ENCODE results near the gene CFAP69. TPM values are rescaled to one million over a fixed set of nuclear protein-coding genes. Genes with fewer than 3 reads are reported as not detected.
"Not testable (repeated sequence)": the region's sequence is repeated elsewhere in the genome, so short reads cannot be mapped to it uniquely, and the experiment has no call there.

CFAP69 gene
- total RNA-seq, 1 experiment from 2014 or later = 3.9 TPM

GRCh38 chr7:90272242-90272641 is 27.3 kb downstream of the CFAP69 start:
- DNase-seq (ENCODE audit: low read depth) = no peak

- no peak for DNase-seq (ENCODE audit: low read depth)
Measured at GRCh38 chr7:90274161-90274560, 29.2 kb downstream of the CFAP69 start.

- DNase-seq (ENCODE audit: low read depth) = no peak
Measured at GRCh38 chr7:90276033-90276728, 31.2 kb downstream of the CFAP69 start.

- DNase-seq (ENCODE audit: low read depth) = no peak
Measured at GRCh38 chr7:90288154-90288553, 43.2 kb downstream of the CFAP69 start.

GRCh38 chr7:90290244-90291113 is 45.5 kb downstream of the CFAP69 start:
- DNase-seq (ENCODE audit: low read depth) = no peak

- DNase-seq (ENCODE audit: low read depth) = peak; percentile 59
Measured at GRCh38 chr7:90298145-90299038, 53.4 kb downstream of the CFAP69 start.

- DNase-seq (ENCODE audit: low read depth) = no peak
Measured at GRCh38 chr7:90303241-90303640, 58.3 kb downstream of the CFAP69 start.

- DNase-seq (ENCODE audit: low read depth) = no peak
Measured at GRCh38 chr7:90309872-90310271, 64.9 kb downstream of the CFAP69 start.

- no peak for DNase-seq (ENCODE audit: low read depth)
Measured at GRCh38 chr7:90311175-90311574, 66.2 kb downstream of the CFAP69 start.

- DNase-seq (ENCODE audit: low read depth) = no peak
Measured at GRCh38 chr7:90312745-90313144, 67.8 kb downstream of the CFAP69 start.

GRCh38 chr7:90313907-90314306 is 68.9 kb downstream of the CFAP69 start:
- DNase-seq (ENCODE audit: low read depth) = no peak

GRCh38 chr7:90320014-90320413 is 75.0 kb downstream of the CFAP69 start:
- no peak for DNase-seq (ENCODE audit: low read depth)

GRCh38 chr7:90320418-90320800 is 75.4 kb downstream of the CFAP69 start:
- no peak for DNase-seq (ENCODE audit: low read depth)

- peak; percentile 23 for DNase-seq (ENCODE audit: low read depth)
Measured at GRCh38 chr7:90320801-90321494, 76.0 kb downstream of the CFAP69 start, which contains the start of gene FAM237B. Gene FAM237B (minus strand): TSS chr7:90321304. CDS start chr7:90319748, 1,556 bp downstream.

GRCh38 chr7:90322837-90323236 is 77.9 kb downstream of the CFAP69 start:
- DNase-seq (ENCODE audit: low read depth) = no peak

- no peak for DNase-seq (ENCODE audit: low read depth)
Measured at GRCh38 chr7:90326500-90326899, 81.5 kb downstream of the CFAP69 start.

- no peak for DNase-seq (ENCODE audit: low read depth)
Measured at GRCh38 chr7:90334193-90334843, 89.3 kb downstream of the CFAP69 start.

GRCh38 chr7:90334926-90335325 is 90.0 kb downstream of the CFAP69 start:
- DNase-seq (ENCODE audit: low read depth) = not testable (repeated sequence)

- DNase-seq (ENCODE audit: low read depth) = no peak
Measured at GRCh38 chr7:90337106-90337505, 92.1 kb downstream of the CFAP69 start.

- DNase-seq (ENCODE audit: low read depth) = no peak
Measured at GRCh38 chr7:90345016-90345415, 100.0 kb downstream of the CFAP69 start.
